Activated CD4-positive, alpha-beta T cell treated with anti-CD3 and anti-CD28 coated beads, Interleukin-2, amount 10 ng/mL, durations not matched to agents 24 days and 14 days (primary cell): Measurements from ENCODE around the gene ABAT. TPM values are rescaled to one million over a fixed set of nuclear protein-coding genes. Genes with fewer than 3 reads are reported as not detected.
"Not testable (repeated sequence)": the region's sequence is repeated elsewhere in the genome, so short reads cannot be mapped to it uniquely, and the experiment has no call there.

Experiments
- DNase-seq: peaks from one replicate; pipeline ENCODE4 v3.0.0; 2022
- H3K27ac Mint-ChIP-seq: one replicate; pipeline ENCODE4 v1.8.0; 2022; ENCODE audit warnings: mild to moderate bottlenecking, mixed read lengths
- H3K27me3 Mint-ChIP-seq: one replicate; pipeline ENCODE4 v1.8.0; 2022; ENCODE audit warnings: mixed read lengths
- H3K36me3 Mint-ChIP-seq: one replicate; pipeline ENCODE4 v1.8.0; 2022; ENCODE audit warnings: low read depth, mild to moderate bottlenecking, mixed read lengths
- H3K4me1 Mint-ChIP-seq: one replicate; pipeline ENCODE4 v1.8.0; 2021; ENCODE audit warnings: mixed read lengths
- H3K4me3 Mint-ChIP-seq: one replicate; pipeline ENCODE4 v1.8.0; 2022; ENCODE audit warnings: mild to moderate bottlenecking, moderate library complexity, mixed read lengths
- H3K9me3 Mint-ChIP-seq: one replicate; pipeline ENCODE4 v1.8.0; 2021; ENCODE audit warnings: mixed read lengths
- intact Hi-C: fragments of 100-400 bp; cut with micrococcal nuclease; formaldehyde crosslinking; loops from one replicate; pipeline ENCODE4 v1.15.1; 2023
- total RNA-seq: library from RNA; stranded (reverse); gene quantifications from 2 replicates; pipeline ENCODE4 v1.2.3, GENCODE V29; 2022

Gene ABAT
- total RNA-seq, 1 donor from 2014 or later: 5.9 TPM

GRCh38 chr16:8705100-8705822 lies 30.8 kb downstream of the ABAT start:
- intact Hi-C loops, DNase-seq, H3K4me3 Mint-ChIP-seq, H3K27ac Mint-ChIP-seq, H3K4me1 Mint-ChIP-seq, H3K36me3 Mint-ChIP-seq, H3K27me3 Mint-ChIP-seq, H3K9me3 Mint-ChIP-seq: not testable (repeated sequence)

GRCh38 chr16:8708536-8708935 lies 34.1 kb downstream of the ABAT start:
- intact Hi-C loops: no loop called here
- Mint-ChIP-seq H3K9me3 (peaks cover 7% of the 10 kb centered on the region), H3K36me3 (no peaks in the 10 kb centered on the region), H3K27me3 (no peaks in the 10 kb centered on the region), H3K4me1 (no peaks in the 10 kb centered on the region), H3K27ac (no peak overlapping the region), H3K4me3 (no peak overlapping the region)
- DNase-seq: no peak

- H3K27ac Mint-ChIP-seq: no peak overlapping the region
- no peak for DNase-seq
- no peaks in the 10 kb centered on the region for H3K4me1 Mint-ChIP-seq
- peaks cover 7% of the 10 kb centered on the region for H3K9me3 Mint-ChIP-seq
- H3K27me3 Mint-ChIP-seq: no peaks in the 10 kb centered on the region
- H3K36me3 Mint-ChIP-seq: peaks cover 2% of the 10 kb centered on the region
- intact Hi-C loops: no loop called here
- H3K4me3 Mint-ChIP-seq: no peak overlapping the region
Measured at GRCh38 chr16:8712589-8713361, 38.4 kb downstream of the ABAT start.

GRCh38 chr16:8713635-8714172 lies 39.3 kb downstream of the ABAT start:
- H3K4me1 Mint-ChIP-seq: no peaks in the 10 kb centered on the region
- no peak for DNase-seq
- intact Hi-C loops: no loop called here
- H3K27ac Mint-ChIP-seq: no peak overlapping the region
- H3K9me3 Mint-ChIP-seq: peaks cover 7% of the 10 kb centered on the region
- peaks cover 2% of the 10 kb centered on the region for H3K36me3 Mint-ChIP-seq
- no peaks in the 10 kb centered on the region for H3K27me3 Mint-ChIP-seq
- H3K4me3 Mint-ChIP-seq: no peak overlapping the region

- H3K36me3 Mint-ChIP-seq: peaks cover 2% of the 10 kb centered on the region
- intact Hi-C loops: no loop called here
- H3K4me3 Mint-ChIP-seq: no peak overlapping the region
- peaks cover 7% of the 10 kb centered on the region for H3K9me3 Mint-ChIP-seq
- H3K27me3 Mint-ChIP-seq: no peaks in the 10 kb centered on the region
- no peak for DNase-seq
- H3K27ac Mint-ChIP-seq: no peak overlapping the region
- H3K4me1 Mint-ChIP-seq: no peaks in the 10 kb centered on the region
Measured at GRCh38 chr16:8714174-8714573, 39.8 kb downstream of the ABAT start.

GRCh38 chr16:8714807-8715206 lies 40.4 kb downstream of the ABAT start:
- H3K27ac Mint-ChIP-seq: no peak overlapping the region
- H3K4me1 Mint-ChIP-seq: no peaks in the 10 kb centered on the region
- peaks cover 7% of the 10 kb centered on the region for H3K9me3 Mint-ChIP-seq
- H3K27me3 Mint-ChIP-seq: no peaks in the 10 kb centered on the region
- intact Hi-C loops: no loop called here
- H3K36me3 Mint-ChIP-seq: peaks cover 2% of the 10 kb centered on the region
- H3K4me3 Mint-ChIP-seq: no peak overlapping the region
- no peak for DNase-seq

GRCh38 chr16:8716052-8716451 lies 41.6 kb downstream of the ABAT start:
- peaks cover 5% of the 10 kb centered on the region for H3K9me3 Mint-ChIP-seq
- no peak overlapping the region for H3K27ac Mint-ChIP-seq
- peaks cover 2% of the 10 kb centered on the region for H3K36me3 Mint-ChIP-seq
- DNase-seq: no peak
- intact Hi-C loops: no loop called here
- no peak overlapping the region for H3K4me3 Mint-ChIP-seq
- H3K27me3 Mint-ChIP-seq: no peaks in the 10 kb centered on the region
- H3K4me1 Mint-ChIP-seq: no peaks in the 10 kb centered on the region

GRCh38 chr16:8716592-8716991 lies 42.2 kb downstream of the ABAT start:
- intact Hi-C loops: no loop called here
- Mint-ChIP-seq H3K9me3 (no peaks in the 10 kb centered on the region), H3K27ac (no peak overlapping the region), H3K4me3 (no peak overlapping the region), H3K36me3 (peaks cover 2% of the 10 kb centered on the region), H3K27me3 (no peaks in the 10 kb centered on the region), H3K4me1 (no peaks in the 10 kb centered on the region)
- no peak for DNase-seq

GRCh38 chr16:8717469-8717868 lies 43.1 kb downstream of the ABAT start:
- no peaks in the 10 kb centered on the region for H3K27me3 Mint-ChIP-seq
- no peak overlapping the region for H3K27ac Mint-ChIP-seq
- no peak for DNase-seq
- H3K4me3 Mint-ChIP-seq: no peak overlapping the region
- H3K4me1 Mint-ChIP-seq: no peaks in the 10 kb centered on the region
- intact Hi-C loops: no loop called here
- peaks cover 2% of the 10 kb centered on the region for H3K36me3 Mint-ChIP-seq
- no peaks in the 10 kb centered on the region for H3K9me3 Mint-ChIP-seq

GRCh38 chr16:8717892-8718415 lies 43.5 kb downstream of the ABAT start:
- no peak overlapping the region for H3K4me3 Mint-ChIP-seq
- H3K27me3 Mint-ChIP-seq: no peaks in the 10 kb centered on the region
- H3K9me3 Mint-ChIP-seq: no peaks in the 10 kb centered on the region
- no peak for DNase-seq
- intact Hi-C loops: no loop called here
- no peaks in the 10 kb centered on the region for H3K4me1 Mint-ChIP-seq
- H3K27ac Mint-ChIP-seq: no peak overlapping the region
- peaks cover 2% of the 10 kb centered on the region for H3K36me3 Mint-ChIP-seq

GRCh38 chr16:8718851-8719680 lies 44.6 kb downstream of the ABAT start:
- Mint-ChIP-seq H3K4me1 (no peaks in the 10 kb centered on the region), H3K27ac (no peak overlapping the region), H3K36me3 (peaks cover 2% of the 10 kb centered on the region), H3K27me3 (no peaks in the 10 kb centered on the region), H3K4me3 (no peak overlapping the region), H3K9me3 (no peaks in the 10 kb centered on the region)
- no peak for DNase-seq
- intact Hi-C loops: no loop called here

- Mint-ChIP-seq H3K27me3 (no peaks in the 10 kb centered on the region), H3K9me3 (no peaks in the 10 kb centered on the region), H3K27ac (no peak overlapping the region), H3K4me3 (no peak overlapping the region), H3K36me3 (no peaks in the 10 kb centered on the region), H3K4me1 (no peaks in the 10 kb centered on the region)
- DNase-seq: no peak
- intact Hi-C loops: no loop called here
Measured at GRCh38 chr16:8720080-8720966, 45.9 kb downstream of the ABAT start.

- no peaks in the 10 kb centered on the region for H3K4me1 Mint-ChIP-seq
- no peak overlapping the region for H3K27ac Mint-ChIP-seq
- no peak for DNase-seq
- no peaks in the 10 kb centered on the region for H3K36me3 Mint-ChIP-seq
- H3K9me3 Mint-ChIP-seq: no peaks in the 10 kb centered on the region
- no peaks in the 10 kb centered on the region for H3K27me3 Mint-ChIP-seq
- H3K4me3 Mint-ChIP-seq: no peak overlapping the region
- intact Hi-C loops: no loop called here
Measured at GRCh38 chr16:8720967-8721308, 46.5 kb downstream of the ABAT start.
